NCI-H2227 treated with DMSO at 0.1 percent for 48 hours (cell line): Measurements from ENCODE around the gene THADA.
"Not testable (repeated sequence)": the region's sequence is repeated elsewhere in the genome, so short reads cannot be mapped to it uniquely, and the experiment has no call there.

Source experiments
- DNase-seq: peaks from one replicate; lab custom pipeline; 2025; lab: John Stamatoyannopoulos, UW

THADA gene

GRCh38 chr2:43605079-43605655 lies 9.3 kb upstream of the THADA start:
- DNase-seq = peak; percentile 27

- no peak for DNase-seq
Measured at GRCh38 chr2:43604674-43605073, 8.8 kb upstream of the THADA start.

GRCh38 chr2:43600596-43600995 lies 4.8 kb upstream of the THADA start:
- DNase-seq = not testable (repeated sequence)

- no peak for DNase-seq
Measured at GRCh38 chr2:43594875-43595274, 963 bp downstream of the THADA start.

GRCh38 chr2:43593254-43593653 lies 2.6 kb downstream of the THADA start:
- no peak for DNase-seq

GRCh38 chr2:43592443-43592842 lies 3.4 kb downstream of the THADA start:
- DNase-seq = no peak

- no peak for DNase-seq
Measured at GRCh38 chr2:43585708-43586107, 10.1 kb downstream of the THADA start.

GRCh38 chr2:43579275-43579981 lies 16.4 kb downstream of the THADA start:
- DNase-seq = no peak

GRCh38 chr2:43576981-43577892 lies 18.6 kb downstream of the THADA start:
- peak; percentile 20 for DNase-seq

- no peak for DNase-seq
Measured at GRCh38 chr2:43572244-43572643, 23.6 kb downstream of the THADA start.

- DNase-seq = no peak
Measured at GRCh38 chr2:43569921-43570320, 25.9 kb downstream of the THADA start.

GRCh38 chr2:43568228-43568627 lies 27.6 kb downstream of the THADA start:
- DNase-seq = no peak

- DNase-seq = no peak
Measured at GRCh38 chr2:43566461-43566729, 29.4 kb downstream of the THADA start.

GRCh38 chr2:43563679-43564078 lies 32.2 kb downstream of the THADA start:
- no peak for DNase-seq

- no peak for DNase-seq
Measured at GRCh38 chr2:43560231-43560547, 35.6 kb downstream of the THADA start.

GRCh38 chr2:43559391-43560230 lies 36.2 kb downstream of the THADA start:
- DNase-seq = no peak

- DNase-seq = no peak
Measured at GRCh38 chr2:43557196-43557595, 38.6 kb downstream of the THADA start.

- no peak for DNase-seq
Measured at GRCh38 chr2:43556256-43556655, 39.6 kb downstream of the THADA start.

GRCh38 chr2:43553341-43553855 lies 42.4 kb downstream of the THADA start:
- DNase-seq = no peak

- DNase-seq = no peak
Measured at GRCh38 chr2:43551990-43552389, 43.8 kb downstream of the THADA start.

- not testable (repeated sequence) for DNase-seq
Measured at GRCh38 chr2:43548381-43548780, 47.5 kb downstream of the THADA start.

GRCh38 chr2:43542285-43542933 lies 53.4 kb downstream of the THADA start:
- peak; percentile 46 for DNase-seq
